Measurements from ENCODE around the gene BAIAP2. TPM values are rescaled to one million over a fixed set of nuclear protein-coding genes. Genes with fewer than 3 reads are reported as not detected.

BAIAP2 gene
- polyA plus RNA-seq, 2 of the 4 experiments (the other 2 are of a cell fraction): 7.1 to 27.5 TPM

DNA sequence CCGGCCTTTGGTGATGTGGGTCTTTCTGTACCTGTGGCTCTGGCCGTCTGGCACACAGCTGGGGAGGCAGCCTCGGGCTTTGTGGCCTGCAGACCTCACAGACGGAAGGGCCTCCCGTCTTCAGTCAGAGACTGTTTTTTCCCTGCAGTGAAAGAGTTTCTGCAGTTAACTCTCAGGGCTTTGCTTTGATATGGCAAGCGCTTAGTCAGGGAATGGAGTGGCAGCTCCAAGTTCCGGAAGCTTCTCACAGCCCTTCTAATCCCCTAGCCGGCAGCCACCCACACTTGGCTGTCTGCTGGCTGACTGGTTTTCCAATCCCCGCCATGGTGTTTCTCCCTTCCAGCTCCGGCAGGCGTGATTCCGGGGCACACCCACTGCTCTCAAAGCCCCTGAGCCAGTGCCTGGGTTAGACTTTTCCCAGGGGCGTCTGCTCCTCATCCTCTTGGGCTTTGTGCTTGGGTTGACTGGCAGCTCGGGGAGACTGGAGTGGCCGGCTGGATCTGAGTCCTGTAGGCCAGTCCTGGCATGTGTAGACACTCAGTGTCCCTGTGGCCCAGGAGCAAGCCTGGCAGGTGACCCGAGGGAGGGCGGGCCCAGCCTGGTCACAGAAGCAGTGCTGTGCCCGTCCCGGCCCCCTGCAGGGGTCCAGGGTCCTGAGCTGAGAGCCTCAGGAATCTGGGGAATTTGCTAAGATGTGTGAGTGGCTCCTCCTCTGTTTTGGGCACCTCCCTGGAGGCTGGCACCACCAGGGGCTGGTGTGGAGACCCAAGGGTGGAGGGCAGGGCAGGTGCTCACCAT, 29.9 kb downstream of the BAIAP2 start:
- H3K27ac ChIP-seq: no peak overlapping the region
- H3K4me3 ChIP-seq: no peak overlapping the region
- TF ChIP-seq EP300 (IDR thresholded peaks at IDR 0.05) (no peak), MAFK (IDR thresholded peaks at IDR 0.05; ENCODE audit: partially characterized antibody) (no peak), ESRRA (IDR thresholded peaks at IDR 0.05; ENCODE audit: borderline replicate concordance, low read length) (no peak), KDM1A (IDR thresholded peaks at IDR 0.05; ENCODE audit: low read depth) (no peak), SREBF2 (IDR thresholded peaks at IDR 0.05) (no peak), POLR2AphosphoS2 (conservative IDR thresholded peaks at IDR 0.05; ENCODE audit: low read length) (no peak), RCOR1 (IDR thresholded peaks at IDR 0.05; ENCODE audit: low read depth, low read length) (no peak), KDM5A (IDR thresholded peaks at IDR 0.05) (no peak), EHF (CRISPR knock-in tag; IDR thresholded peaks at IDR 0.05) (no peak), NFE2L2 (conservative IDR thresholded peaks at IDR 0.05; ENCODE audit: low read length) (no peak)
- TF ChIP-seq, protein P1, sequence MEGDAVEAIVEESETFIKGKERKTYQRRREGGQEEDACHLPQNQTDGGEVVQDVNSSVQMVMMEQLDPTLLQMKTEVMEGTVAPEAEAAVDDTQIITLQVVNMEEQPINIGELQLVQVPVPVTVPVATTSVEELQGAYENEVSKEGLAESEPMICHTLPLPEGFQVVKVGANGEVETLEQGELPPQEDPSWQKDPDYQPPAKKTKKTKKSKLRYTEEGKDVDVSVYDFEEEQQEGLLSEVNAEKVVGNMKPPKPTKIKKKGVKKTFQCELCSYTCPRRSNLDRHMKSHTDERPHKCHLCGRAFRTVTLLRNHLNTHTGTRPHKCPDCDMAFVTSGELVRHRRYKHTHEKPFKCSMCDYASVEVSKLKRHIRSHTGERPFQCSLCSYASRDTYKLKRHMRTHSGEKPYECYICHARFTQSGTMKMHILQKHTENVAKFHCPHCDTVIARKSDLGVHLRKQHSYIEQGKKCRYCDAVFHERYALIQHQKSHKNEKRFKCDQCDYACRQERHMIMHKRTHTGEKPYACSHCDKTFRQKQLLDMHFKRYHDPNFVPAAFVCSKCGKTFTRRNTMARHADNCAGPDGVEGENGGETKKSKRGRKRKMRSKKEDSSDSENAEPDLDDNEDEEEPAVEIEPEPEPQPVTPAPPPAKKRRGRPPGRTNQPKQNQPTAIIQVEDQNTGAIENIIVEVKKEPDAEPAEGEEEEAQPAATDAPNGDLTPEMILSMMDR (IDR thresholded peaks at IDR 0.05): no peak
- TF ChIP-seq, protein P2, sequence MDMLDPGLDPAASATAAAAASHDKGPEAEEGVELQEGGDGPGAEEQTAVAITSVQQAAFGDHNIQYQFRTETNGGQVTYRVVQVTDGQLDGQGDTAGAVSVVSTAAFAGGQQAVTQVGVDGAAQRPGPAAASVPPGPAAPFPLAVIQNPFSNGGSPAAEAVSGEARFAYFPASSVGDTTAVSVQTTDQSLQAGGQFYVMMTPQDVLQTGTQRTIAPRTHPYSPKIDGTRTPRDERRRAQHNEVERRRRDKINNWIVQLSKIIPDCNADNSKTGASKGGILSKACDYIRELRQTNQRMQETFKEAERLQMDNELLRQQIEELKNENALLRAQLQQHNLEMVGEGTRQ (IDR thresholded peaks at IDR 0.05): no peak
- DNase-seq (ENCODE audit: low read depth in 1 of 2, low spot score in 1 of 2) (no peak), FAIRE-seq (no peak), ATAC-seq (no peak)
- H3K4me1 ChIP-seq: no peaks in the 10 kb centered on the region
- ChIA-PET POLR2A (no interaction called here), CTCF (interaction anchor here (1.3 to 6.4 kb wide), 8 partner anchors 9 to 78 kb away, joined by 3 to 41 read pairs (median 8); no protein-coding TSS in a partner anchor)
- H3K9me3 ChIP-seq: no peaks in the 10 kb centered on the region
- WGBS (ENCODE audit: missing lambda C conversion rate): 83% methylated on average over 18 of the region's 19 CpGs
- no peak overlapping the region for H3K4me2 ChIP-seq

DNA sequence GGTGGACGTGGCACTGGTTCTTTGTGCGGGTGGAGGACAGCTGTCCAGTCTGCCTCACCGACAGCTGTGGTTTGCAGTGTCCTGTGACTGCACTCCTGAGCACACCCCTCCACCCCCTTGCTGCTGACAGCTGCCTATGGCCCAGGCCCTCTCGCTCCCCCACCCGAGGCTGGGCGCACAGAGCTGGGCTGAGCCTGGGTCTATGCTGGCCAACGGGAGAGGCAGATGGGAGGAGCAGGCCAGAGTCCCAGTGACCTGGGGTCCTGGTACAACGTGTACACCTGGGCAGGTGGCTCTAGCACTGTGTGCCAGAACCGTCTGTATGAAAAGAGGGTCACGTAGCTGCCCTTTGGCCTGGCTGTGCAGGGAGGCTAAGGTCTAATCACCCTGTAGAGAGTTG, 30.5 kb downstream of the BAIAP2 start:
- 83% methylated on average over 9 of the region's 10 CpGs for WGBS (ENCODE audit: missing lambda C conversion rate)
- DNase-seq (ENCODE audit: low read depth in 1 of 2, low spot score in 1 of 2) (no peak), ATAC-seq (no peak), FAIRE-seq (no peak)
- Histone ChIP-seq H3K4me3 (no peak overlapping the region), H3K4me1 (no peaks in the 10 kb centered on the region), H3K27ac (no peak overlapping the region; a peak in 1 of 6 replicates), H3K4me2 (no peak overlapping the region), H3K9me3 (no peaks in the 10 kb centered on the region)
- ChIA-PET CTCF (interaction anchor here (1.5 to 6.4 kb wide), 6 partner anchors 10 to 42 kb away, joined by 5 to 41 read pairs (median 8); no protein-coding TSS in a partner anchor), POLR2A (no interaction called here)
- TF ChIP-seq, protein P2 (IDR thresholded peaks at IDR 0.05): no peak
- TF ChIP-seq, protein P3, sequence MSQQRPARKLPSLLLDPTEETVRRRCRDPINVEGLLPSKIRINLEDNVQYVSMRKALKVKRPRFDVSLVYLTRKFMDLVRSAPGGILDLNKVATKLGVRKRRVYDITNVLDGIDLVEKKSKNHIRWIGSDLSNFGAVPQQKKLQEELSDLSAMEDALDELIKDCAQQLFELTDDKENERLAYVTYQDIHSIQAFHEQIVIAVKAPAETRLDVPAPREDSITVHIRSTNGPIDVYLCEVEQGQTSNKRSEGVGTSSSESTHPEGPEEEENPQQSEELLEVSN (IDR thresholded peaks at IDR 0.05; ENCODE audit: borderline replicate concordance, low read depth): no peak
- TF ChIP-seq KDM1A (IDR thresholded peaks at IDR 0.05; ENCODE audit: low read depth) (no peak), ZNF302 (CRISPR knock-in tag; IDR thresholded peaks at IDR 0.05) (no peak), MAFK (IDR thresholded peaks at IDR 0.05; ENCODE audit: partially characterized antibody) (no peak), RCOR1 (IDR thresholded peaks at IDR 0.05; ENCODE audit: low read depth, low read length) (no peak), CEBPB (IDR thresholded peaks at IDR 0.05) (no peak), PHF8 (IDR thresholded peaks at IDR 0.05; ENCODE audit: borderline replicate concordance, low read depth) (no peak), RNF2 (IDR thresholded peaks at IDR 0.05; ENCODE audit: borderline replicate concordance, low read depth) (no peak), SREBF2 (IDR thresholded peaks at IDR 0.05) (no peak), FOXS1 (CRISPR knock-in tag; IDR thresholded peaks at IDR 0.05) (no peak), POLR2A (IDR thresholded peaks at IDR 0.05; ENCODE audit: low read length) (no peak), CBX2 (IDR thresholded peaks at IDR 0.05; ENCODE audit: borderline replicate concordance, low read depth) (no peak), HOXB5 (CRISPR knock-in tag; IDR thresholded peaks at IDR 0.05) (no peak), EHMT2 (IDR thresholded peaks at IDR 0.05; ENCODE audit: low read depth) (no peak), ZC3H11A (IDR thresholded peaks at IDR 0.05) (no peak)
- TF ChIP-seq, protein P4, sequence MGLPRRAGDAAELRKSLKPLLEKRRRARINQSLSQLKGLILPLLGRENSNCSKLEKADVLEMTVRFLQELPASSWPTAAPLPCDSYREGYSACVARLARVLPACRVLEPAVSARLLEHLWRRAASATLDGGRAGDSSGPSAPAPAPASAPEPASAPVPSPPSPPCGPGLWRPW (IDR thresholded peaks at IDR 0.05): no peak

All from A549 (cell line).